MV-4-11 (cell line): ENCODE data around the gene LRRTM1.

Experiments
- DNase-seq: peaks from one replicate; lab custom pipeline; 2025; lab: John Stamatoyannopoulos, UW

Gene LRRTM1

GRCh38 chr2:80303909-80304837 is at the start of gene LRRTM1:
TSS of gene LRRTM1 (minus strand) at chr2:80304752. CDS start at chr2:80303819, 933 bp downstream.
- DNase-seq = no peak

GRCh38 chr2:80351231-80351630 is 46.7 kb upstream of the LRRTM1 start:
- DNase-seq = no peak

- no peak for DNase-seq
These were observed 44.4 kb upstream of the LRRTM1 start for GRCh38 chr2:80348953-80349352.

- DNase-seq = no peak
These were observed 43.5 kb upstream of the LRRTM1 start for GRCh38 chr2:80348078-80348477.

- DNase-seq = no peak
These were observed 35.5 kb upstream of the LRRTM1 start for GRCh38 chr2:80340022-80340421.

GRCh38 chr2:80338794-80339193 is 34.2 kb upstream of the LRRTM1 start:
- no peak for DNase-seq

GRCh38 chr2:80335411-80335810 is 30.9 kb upstream of the LRRTM1 start:
- DNase-seq = no peak

GRCh38 chr2:80333886-80334285 is 29.3 kb upstream of the LRRTM1 start:
- DNase-seq = no peak

- no peak for DNase-seq
These were observed 26.2 kb upstream of the LRRTM1 start for GRCh38 chr2:80330527-80331450.

- DNase-seq = no peak
These were observed 24.9 kb upstream of the LRRTM1 start for GRCh38 chr2:80329491-80329890.

GRCh38 chr2:80328159-80328571 is 23.6 kb upstream of the LRRTM1 start:
- no peak for DNase-seq

GRCh38 chr2:80326861-80327260 is 22.3 kb upstream of the LRRTM1 start:
- no peak for DNase-seq

- DNase-seq = no peak
These were observed 21.7 kb upstream of the LRRTM1 start for GRCh38 chr2:80326214-80326613.

- no peak for DNase-seq
These were observed 20.0 kb upstream of the LRRTM1 start for GRCh38 chr2:80324525-80324924.

- no peak for DNase-seq
These were observed 19.1 kb upstream of the LRRTM1 start for GRCh38 chr2:80323610-80324009.

- DNase-seq = no peak
These were observed 18.4 kb upstream of the LRRTM1 start for GRCh38 chr2:80322958-80323357.

- DNase-seq = no peak
These were observed 17.9 kb upstream of the LRRTM1 start for GRCh38 chr2:80322311-80322920.

GRCh38 chr2:80312282-80312839 is 7.8 kb upstream of the LRRTM1 start:
- no peak for DNase-seq

- no peak for DNase-seq
These were observed 6.8 kb upstream of the LRRTM1 start for GRCh38 chr2:80311304-80311703.

GRCh38 chr2:80303006-80303908 is 1.3 kb downstream of the LRRTM1 start:
- DNase-seq = no peak
